H9 (cell line): ENCODE measurements around the gene ASXL1. TPM values are rescaled to one million over a fixed set of nuclear protein-coding genes. Genes with fewer than 3 reads are reported as not detected.
A peak's percentile ranks its signal among the peaks of the same experiment; 100 is the strongest.

Source experiments
- DNase-seq: peaks from one replicate; pipeline ENCODE4 v3.0.0-alpha.2; 2017
- H2AFZ ChIP-seq: one replicate; pipeline ENCODE4 v1.6.1; 2013; ENCODE audit warnings: mild to moderate bottlenecking, low read length, control low read depth, moderate library complexity
- H2AK5ac ChIP-seq: 2 replicates; pipeline ENCODE4 v1.6.1; 2013; ENCODE audit warnings: low read length, control low read depth, mixed read lengths; ENCODE audit not compliant: insufficient read length
- H2BK120ac ChIP-seq: one replicate; pipeline ENCODE4 v1.6.1; 2013; ENCODE audit warnings: low read depth, mild to moderate bottlenecking, low read length, control low read depth, inconsistent platforms; ENCODE audit not compliant: poor library complexity, severe bottlenecking
- H2BK12ac ChIP-seq: 2 replicates; pipeline ENCODE4 v1.6.1; 2013; ENCODE audit warnings: low read length, control low read depth, mixed read lengths, low read depth; ENCODE audit not compliant: insufficient read length
- H2BK15ac ChIP-seq: 2 replicates; pipeline ENCODE4 v1.6.1; 2013; ENCODE audit warnings: low read depth, low read length, control low read depth
- H2BK20ac ChIP-seq: one replicate; pipeline ENCODE4 v1.6.1; 2013; ENCODE audit warnings: low read depth, mild to moderate bottlenecking, low read length, control low read depth, inconsistent platforms; ENCODE audit not compliant: poor library complexity, severe bottlenecking
- H2BK5ac ChIP-seq: 2 replicates; pipeline ENCODE4 v1.6.1; 2013; ENCODE audit warnings: low read length, control low read depth, mixed read lengths; ENCODE audit not compliant: insufficient read length
- H3K14ac ChIP-seq: 2 replicates; pipeline ENCODE4 v1.6.1; 2013; ENCODE audit warnings: low read length, control low read depth; ENCODE audit not compliant: insufficient read depth
- H3K18ac ChIP-seq: 2 replicates; pipeline ENCODE4 v1.6.1; 2013; ENCODE audit warnings: low read depth, mild to moderate bottlenecking, mixed read lengths, low read length, control low read depth; ENCODE audit not compliant: insufficient read length
- H3K23ac ChIP-seq: 2 replicates; pipeline ENCODE4 v1.6.1; 2013; ENCODE audit warnings: low read length, control low read depth, mixed read lengths, low read depth; ENCODE audit not compliant: insufficient read length
- H3K23me2 ChIP-seq: 2 replicates; pipeline ENCODE4 v1.6.1; 2013; ENCODE audit warnings: low read depth, mild to moderate bottlenecking, mixed read lengths, low read length, control low read depth; ENCODE audit not compliant: insufficient read length, poor library complexity, severe bottlenecking
- H3K27ac ChIP-seq: 2 replicates; pipeline ENCODE4 v1.5.1; 2013; ENCODE audit warnings: low read length, control low read depth, mixed read lengths, low read depth; ENCODE audit not compliant: insufficient read length
- H3K27me3 ChIP-seq: 2 replicates; pipeline ENCODE4 v1.6.1; 2013; ENCODE audit warnings: low read length, control low read depth, inconsistent platforms; ENCODE audit not compliant: insufficient read depth
- H3K4ac ChIP-seq: 2 replicates; pipeline ENCODE4 v1.6.1; 2013; ENCODE audit warnings: low read depth, mild to moderate bottlenecking, control low read depth, inconsistent platforms, low read length, moderate library complexity
- H3K4me1 ChIP-seq: 2 replicates; pipeline ENCODE4 v1.6.1; 2013; ENCODE audit warnings: low read length, control low read depth, inconsistent platforms; ENCODE audit not compliant: insufficient read depth
- H3K4me2 ChIP-seq: 2 replicates; pipeline ENCODE4 v1.6.1; 2013; ENCODE audit warnings: low read length, control low read depth, mixed read lengths; ENCODE audit not compliant: insufficient read length, insufficient read depth
- H3K56ac ChIP-seq: 2 replicates; pipeline ENCODE4 v1.6.1; 2013; ENCODE audit warnings: low read depth, mild to moderate bottlenecking, mixed read lengths, low read length, control low read depth; ENCODE audit not compliant: insufficient read length
- H3K79me1 ChIP-seq: 2 replicates; pipeline ENCODE4 v1.6.1; 2013; ENCODE audit warnings: low read depth, mild to moderate bottlenecking, moderate library complexity, low read length, control low read depth, inconsistent platforms; ENCODE audit not compliant: insufficient read depth, poor library complexity, severe bottlenecking
- H3K79me2 ChIP-seq: 2 replicates; pipeline ENCODE4 v1.6.1; 2013; ENCODE audit warnings: low read length, control low read depth, inconsistent platforms; ENCODE audit not compliant: insufficient read depth
- H3K9ac ChIP-seq: 2 replicates; pipeline ENCODE4 v1.6.1; 2013; ENCODE audit warnings: low read length, control low read depth, mixed read lengths; ENCODE audit not compliant: insufficient read length; ENCODE audit errors: extremely low read depth
- H3K9me3 ChIP-seq: one replicate; pipeline ENCODE4 v1.6.1; 2013; ENCODE audit warnings: low read depth, low read length, inconsistent platforms; ENCODE audit not compliant: control insufficient read depth
- H3T11ph ChIP-seq: one replicate; pipeline ENCODE4 v1.6.1; 2013; ENCODE audit warnings: mild to moderate bottlenecking, low read length, control low read depth, inconsistent platforms
- H4K20me1 ChIP-seq: one replicate; pipeline ENCODE4 v1.6.1; 2013; ENCODE audit not compliant: control insufficient read depth, insufficient read length, insufficient read depth
- H4K5ac ChIP-seq: 2 replicates; pipeline ENCODE4 v1.6.1; 2013; ENCODE audit warnings: low read depth, mild to moderate bottlenecking, mixed read lengths, low read length, control low read depth; ENCODE audit not compliant: insufficient read length
- H4K8ac ChIP-seq: replicated peaks from 2 replicates; pipeline ENCODE4 v1.6.1; 2013; ENCODE audit warnings: low read length, control low read depth, mixed read lengths, low read depth; ENCODE audit not compliant: insufficient read length
- H4K91ac ChIP-seq: 2 replicates; pipeline ENCODE4 v1.6.1; 2013; ENCODE audit warnings: low read depth, mild to moderate bottlenecking, moderate library complexity, mixed read lengths, low read length, control low read depth; ENCODE audit not compliant: insufficient read length
- H3K27ac Mint-ChIP-seq, 3 experiments: 2 replicates in 2 of 3; 3 replicates in 1 of 3; pipeline ENCODE4 v1.8.0; 2020 to 2021; ENCODE audit warnings: mixed read lengths in 3 of 3, mild to moderate bottlenecking in 1 of 3, moderate library complexity in 1 of 3
- H3K27me3 Mint-ChIP-seq: 2 replicates; pipeline ENCODE4 v1.8.0; 2021; ENCODE audit warnings: low read depth, mild to moderate bottlenecking, moderate library complexity, mixed read lengths
- H3K36me3 Mint-ChIP-seq, 3 experiments: 2 replicates in 2 of 3; 3 replicates in 1 of 3; pipeline ENCODE4 v1.8.0; 2020 to 2021; ENCODE audit warnings: low read depth in 3 of 3, mixed read lengths in 3 of 3; ENCODE audit not compliant: insufficient read depth in 1 of 3
- H3K4me1 Mint-ChIP-seq, 2 experiments: 2 replicates each; pipeline ENCODE4 v1.8.0; 2020; ENCODE audit warnings: mixed read lengths in 2 of 2
- H3K4me3 Mint-ChIP-seq, 2 experiments: 2 replicates in 1 of 2; 3 replicates in 1 of 2; pipeline ENCODE4 v1.8.0; 2020 to 2021; ENCODE audit warnings: mild to moderate bottlenecking in 2 of 2, mixed read lengths in 2 of 2, moderate library complexity in 1 of 2
- H3K9me3 Mint-ChIP-seq, 2 experiments: 2 replicates in 1 of 2; 3 replicates in 1 of 2; pipeline ENCODE4 v1.8.0; 2020; ENCODE audit warnings: mild to moderate bottlenecking in 2 of 2, mixed read lengths in 2 of 2, moderate library complexity in 1 of 2
- WGBS: extraction: QIAGEN DNeasy Blood & Tissue Kit; methylation state at CpG from one replicate; pipeline ENCODE4 v1.1.7; 2013; ENCODE audit warnings: missing lambda C conversion rate, low lambda C conversion rate, mixed read lengths; ENCODE audit not compliant: insufficient read length; ENCODE audit errors: extremely low coverage; 5-methylcytosine and 5-hydroxymethylcytosine counted together
- total RNA-seq: library from RNA; stranded (reverse); gene quantifications from 2 replicates; pipeline ENCODE4 v1.2.1, GENCODE V29; 2021
- TF ChIP-seq, protein P1 (sequence below): fragments of 200-600 bp; sonication (generic); conservative IDR thresholded peaks from 3 replicates; pipeline ENCODE4 v1.8.0; 2021; ENCODE audit warnings: antibody characterized with exemption, mild to moderate bottlenecking

ASXL1 gene
- total RNA-seq, 1 experiment from 2014 or later: 39.5 TPM

DNA sequence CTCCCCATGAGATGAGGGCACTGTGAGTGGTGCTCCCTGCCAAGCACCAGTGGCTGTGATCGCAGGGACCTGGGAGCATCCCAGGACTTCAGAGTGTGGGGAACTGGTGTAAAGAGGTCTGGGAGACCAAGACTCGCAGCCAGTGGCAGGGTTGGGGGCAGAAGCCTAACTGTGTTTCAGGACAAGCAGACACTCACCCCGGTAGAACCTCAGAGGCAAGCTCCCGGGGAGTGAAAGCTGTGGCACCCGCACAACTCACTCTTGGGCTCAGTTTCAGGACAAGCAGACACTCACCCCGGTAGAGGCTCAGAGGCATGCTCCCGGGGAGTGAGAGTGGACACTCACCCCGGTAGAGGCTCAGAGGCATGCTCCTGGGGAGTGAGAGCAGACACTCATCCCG lies 112.8 kb downstream of the ASXL1 start:
- Histone ChIP-seq H2BK15ac (no peak overlapping the region), H3T11ph (no peak overlapping the region), H3K27ac (no peak overlapping the region), H3K9ac (no peak overlapping the region), H3K79me1 (no peaks in the 10 kb centered on the region), H2AK5ac (no peak overlapping the region), H2AFZ (no peak overlapping the region), H3K4me1 (no peaks in the 10 kb centered on the region; the same call in 1 of the 2 replicates), H3K27me3 (no peaks in the 10 kb centered on the region), H3K14ac (no peak overlapping the region), H2BK20ac (no peak overlapping the region), H3K79me2 (no peaks in the 10 kb centered on the region), H3K23me2 (no peaks in the 10 kb centered on the region), H2BK5ac (no peak overlapping the region), H4K20me1 (no peaks in the 10 kb centered on the region), H3K4ac (no peak overlapping the region), H4K91ac (no peak overlapping the region), H3K4me2 (no peak overlapping the region), H3K56ac (no peak overlapping the region), H4K5ac (no peak overlapping the region), H2BK12ac (no peak overlapping the region), H3K9me3 (no peaks in the 10 kb centered on the region), H3K23ac (no peak overlapping the region), H3K18ac (no peak overlapping the region), H2BK120ac (no peak overlapping the region), H4K8ac (no peak overlapping the region)
- Mint-ChIP-seq H3K27me3 (no peaks in the 10 kb centered on the region), H3K9me3 (no peaks in the 10 kb centered on the region), H3K4me3 (no peak overlapping the region), H3K36me3 (peaks cover 2 to 20% (median 18%) of the 10 kb centered on the region in 3 experiments; a peak in 4 of 7 replicates), H3K4me1 (peaks cover 25 to 28% of the 10 kb centered on the region in 2 experiments), H3K27ac (peak overlapping the region; percentile 73 to 85 (median 83); a peak in 5 of 7 replicates)
- WGBS: no CpG with 5 or more reads among the region's 9 CpGs
- TF ChIP-seq, protein P1, sequence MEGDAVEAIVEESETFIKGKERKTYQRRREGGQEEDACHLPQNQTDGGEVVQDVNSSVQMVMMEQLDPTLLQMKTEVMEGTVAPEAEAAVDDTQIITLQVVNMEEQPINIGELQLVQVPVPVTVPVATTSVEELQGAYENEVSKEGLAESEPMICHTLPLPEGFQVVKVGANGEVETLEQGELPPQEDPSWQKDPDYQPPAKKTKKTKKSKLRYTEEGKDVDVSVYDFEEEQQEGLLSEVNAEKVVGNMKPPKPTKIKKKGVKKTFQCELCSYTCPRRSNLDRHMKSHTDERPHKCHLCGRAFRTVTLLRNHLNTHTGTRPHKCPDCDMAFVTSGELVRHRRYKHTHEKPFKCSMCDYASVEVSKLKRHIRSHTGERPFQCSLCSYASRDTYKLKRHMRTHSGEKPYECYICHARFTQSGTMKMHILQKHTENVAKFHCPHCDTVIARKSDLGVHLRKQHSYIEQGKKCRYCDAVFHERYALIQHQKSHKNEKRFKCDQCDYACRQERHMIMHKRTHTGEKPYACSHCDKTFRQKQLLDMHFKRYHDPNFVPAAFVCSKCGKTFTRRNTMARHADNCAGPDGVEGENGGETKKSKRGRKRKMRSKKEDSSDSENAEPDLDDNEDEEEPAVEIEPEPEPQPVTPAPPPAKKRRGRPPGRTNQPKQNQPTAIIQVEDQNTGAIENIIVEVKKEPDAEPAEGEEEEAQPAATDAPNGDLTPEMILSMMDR: no peak
- DNase-seq: no peak
